ENCODE data around the gene CFH. TPM values are rescaled to one million over a fixed set of nuclear protein-coding genes. Genes with fewer than 3 reads are reported as not detected.

Gene CFH
- total and polyA plus RNA-seq, 9 of the 15 experiments (the other 6 are each of a cell fraction or from before 2014, with no cell fraction given), result 31.6 to 107 (median 48.3) TPM

GRCh38 chr1:196734460-196734859, 82.6 kb downstream of the CFH start (continued):
- TF ChIP-seq NEUROD1 (IDR thresholded peaks at IDR 0.05; ENCODE audit: borderline replicate concordance, low read depth, low read length, partially characterized antibody) (no peak), ZNF717 (CRISPR knock-in tag; IDR thresholded peaks at IDR 0.05) (no peak), SREBF1 (IDR thresholded peaks at IDR 0.05; ENCODE audit: borderline replicate concordance, low read depth, low read length) (no peak), ZMIZ1 (IDR thresholded peaks at IDR 0.05; ENCODE audit: low read depth in 2 of 2, low read length in 2 of 2) (no peak), ELF4 (CRISPR knock-in tag; IDR thresholded peaks at IDR 0.05) (no peak), ZNF318 (IDR thresholded peaks at IDR 0.05; ENCODE audit: borderline replicate concordance in 1 of 2, low read depth in 1 of 2) (no peak), SIX5 (IDR thresholded peaks at IDR 0.05; ENCODE audit: borderline replicate concordance in 1 of 2, insufficient read depth in 1 of 2, low read depth in 1 of 2, low read length in 2 of 2) (no peak), KLF16 (IDR thresholded peaks at IDR 0.05) (no peak), TBP (optimal IDR thresholded peaks at IDR 0.05; ENCODE audit: low read depth, low read length) (no peak), SFPQ (IDR thresholded peaks at IDR 0.05; ENCODE audit: low read depth, low read length) (no peak)

Data from K562 (cell line).